HepG2 (cell line): ENCODE measurements around the gene PEX10.

ENCODE experiments used
- SMAD9 ChIP-seq: sonication (generic); formaldehyde crosslinking; IDR thresholded peaks from 2 replicates; pipeline ENCODE4 v1.5.1; 2020; ENCODE audit warnings: mild to moderate bottlenecking, missing genetic modification reagents
- SNRNP70 ChIP-seq: fragments of 200-400 bp; formaldehyde crosslinking; IDR thresholded peaks from 2 replicates; pipeline ENCODE4 v1.6.1; 2017; ENCODE audit warnings: mild to moderate bottlenecking, low read depth, low read length, moderate library complexity
- THYN1 ChIP-seq: sonication (generic); formaldehyde crosslinking; IDR thresholded peaks from 2 replicates; pipeline ENCODE4 v1.8.1; 2023; ENCODE audit warnings: low read depth, mild to moderate bottlenecking, moderate library complexity, missing genetic modification reagents, borderline replicate concordance
- ZFP36L2 ChIP-seq: sonication (generic); formaldehyde crosslinking; IDR thresholded peaks from 2 replicates; pipeline ENCODE4 v1.4.0; 2020; ENCODE audit warnings: missing genetic modification reagents
- ZNF205 ChIP-seq: IDR thresholded peaks from 2 replicates; pipeline ENCODE4 v1.6.1; 2018; ENCODE audit warnings: missing biosample characterization, missing genetic modification reagents
- ZNF713 ChIP-seq: sonication (generic); formaldehyde crosslinking; IDR thresholded peaks from 2 replicates; pipeline ENCODE4 v1.4.0; 2020; ENCODE audit warnings: mild to moderate bottlenecking, missing genetic modification reagents
- TF ChIP-seq, protein P1 (sequence below): sonication (generic); formaldehyde crosslinking; IDR thresholded peaks from 2 replicates; pipeline ENCODE4 v1.5.0; 2020; ENCODE audit warnings: mild to moderate bottlenecking, missing genetic modification reagents, moderate library complexity

DNA sequence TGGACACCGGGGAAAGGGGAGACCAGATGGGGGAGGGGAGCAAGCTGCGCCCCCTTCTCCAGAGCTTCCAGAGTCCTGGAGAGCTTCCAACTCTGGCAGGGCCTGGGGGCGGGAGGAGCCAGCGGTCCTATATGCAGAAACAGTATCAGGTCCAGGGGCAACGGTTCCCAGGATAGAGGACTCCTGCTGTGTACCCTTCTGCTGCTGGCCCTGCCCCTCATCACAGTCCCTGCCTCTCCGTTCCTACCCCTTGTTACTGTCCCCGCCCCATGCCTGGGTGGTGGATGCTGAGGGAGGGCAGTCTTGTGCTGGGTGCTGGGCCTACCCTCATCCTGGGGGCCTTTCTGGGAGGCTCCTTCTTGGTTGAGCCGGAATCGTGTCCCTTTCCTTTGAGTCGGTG lies 19.2 kb upstream of the PEX10 start:
- no peak for TF ChIP-seq SMAD9 (CRISPR knock-in tag)
- TF ChIP-seq, protein P1, sequence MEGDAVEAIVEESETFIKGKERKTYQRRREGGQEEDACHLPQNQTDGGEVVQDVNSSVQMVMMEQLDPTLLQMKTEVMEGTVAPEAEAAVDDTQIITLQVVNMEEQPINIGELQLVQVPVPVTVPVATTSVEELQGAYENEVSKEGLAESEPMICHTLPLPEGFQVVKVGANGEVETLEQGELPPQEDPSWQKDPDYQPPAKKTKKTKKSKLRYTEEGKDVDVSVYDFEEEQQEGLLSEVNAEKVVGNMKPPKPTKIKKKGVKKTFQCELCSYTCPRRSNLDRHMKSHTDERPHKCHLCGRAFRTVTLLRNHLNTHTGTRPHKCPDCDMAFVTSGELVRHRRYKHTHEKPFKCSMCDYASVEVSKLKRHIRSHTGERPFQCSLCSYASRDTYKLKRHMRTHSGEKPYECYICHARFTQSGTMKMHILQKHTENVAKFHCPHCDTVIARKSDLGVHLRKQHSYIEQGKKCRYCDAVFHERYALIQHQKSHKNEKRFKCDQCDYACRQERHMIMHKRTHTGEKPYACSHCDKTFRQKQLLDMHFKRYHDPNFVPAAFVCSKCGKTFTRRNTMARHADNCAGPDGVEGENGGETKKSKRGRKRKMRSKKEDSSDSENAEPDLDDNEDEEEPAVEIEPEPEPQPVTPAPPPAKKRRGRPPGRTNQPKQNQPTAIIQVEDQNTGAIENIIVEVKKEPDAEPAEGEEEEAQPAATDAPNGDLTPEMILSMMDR (CRISPR knock-in tag) = no peak
- TF ChIP-seq ZFP36L2 (CRISPR knock-in tag) = no peak
- no peak for TF ChIP-seq SNRNP70
- no peak for TF ChIP-seq ZNF713 (CRISPR knock-in tag)
- no peak for TF ChIP-seq ZNF205 (CRISPR knock-in tag)
- no peak for TF ChIP-seq THYN1 (CRISPR knock-in tag)
